Measurements from ENCODE around the gene FGFR3. TPM values are rescaled to one million over a fixed set of nuclear protein-coding genes. Genes with fewer than 3 reads are reported as not detected.

The FGFR3 gene
- total and polyA plus RNA-seq, 10 donors: 1.0 to 7.5 (median 3.5) TPM

GRCh38 chr4:1795299-1796195, 2.5 kb downstream of the FGFR3 start:
- WGBS, 5 donors: 18 to 31% (median 26%) methylated on average over 25 to 32 of the region's 32 CpGs
- H3K36me3 ChIP-seq: no peaks in the 10 kb centered on the region
- H3K4me3 ChIP-seq: peak overlapping the region; percentile 16 to 76 (median 46)
- H3K9me3 ChIP-seq: no peaks in the 10 kb centered on the region
- peaks cover 12 to 37% (median 24%) of the 10 kb centered on the region in 6 donors for H3K4me1 ChIP-seq
- TF ChIP-seq CTCF (IDR thresholded peaks at IDR 0.05 in 8 of 11, conservative IDR thresholded peaks at IDR 0.05 in 3 of 11) (no peak), POLR2A (IDR thresholded peaks at IDR 0.05) (no peak), POLR2AphosphoS5 (IDR thresholded peaks at IDR 0.05) (no peak)
- peaks cover 5 to 86% (median 51%) of the 10 kb centered on the region in 7 donors for H3K27me3 ChIP-seq (replicated peaks in 1 of 7)
- H3K27ac ChIP-seq: no peak overlapping the region
- no peak for DNase-seq
- intact Hi-C loops (cut with DNase I; ENCODE audit: low total_unique reads): no loop called here

- no peak for DNase-seq
- WGBS, 5 donors: 86 to 97% (median 93%) methylated on average over 7 to 14 of the region's 14 CpGs
- Histone ChIP-seq H3K4me1 (peaks cover 12 to 37% (median 24%) of the 10 kb centered on the region in 6 donors), H3K27ac (no peak overlapping the region), H3K36me3 (no peaks in the 10 kb centered on the region), H3K4me3 (no peak overlapping the region), H3K9me3 (no peaks in the 10 kb centered on the region), H3K27me3 (replicated peaks in 1 of 7) (peaks cover 5 to 96% (median 51%) of the 10 kb centered on the region in 7 donors)
- TF ChIP-seq CTCF (IDR thresholded peaks at IDR 0.05 in 8 of 11, conservative IDR thresholded peaks at IDR 0.05 in 3 of 11) (no peak), POLR2A (IDR thresholded peaks at IDR 0.05) (no peak), POLR2AphosphoS5 (IDR thresholded peaks at IDR 0.05) (no peak)
- intact Hi-C loops (cut with DNase I; ENCODE audit: low total_unique reads): no loop called here
These were observed 3.6 kb downstream of the FGFR3 start for GRCh38 chr4:1796486-1797204.

- Histone ChIP-seq H3K27ac (no peak overlapping the region), H3K27me3 (replicated peaks in 1 of 7) (peaks cover 5 to 90% (median 51%) of the 10 kb centered on the region in 7 donors), H3K36me3 (no peaks in the 10 kb centered on the region), H3K4me1 (peaks cover 12 to 35% (median 24%) of the 10 kb centered on the region in 6 donors), H3K4me3 (no peak overlapping the region), H3K9me3 (no peaks in the 10 kb centered on the region)
- no peak for DNase-seq
- TF ChIP-seq POLR2AphosphoS5 (IDR thresholded peaks at IDR 0.05) (no peak), CTCF (IDR thresholded peaks at IDR 0.05 in 8 of 11, conservative IDR thresholded peaks at IDR 0.05 in 3 of 11) (no peak), POLR2A (IDR thresholded peaks at IDR 0.05) (no peak)
- intact Hi-C loops (cut with DNase I; ENCODE audit: low total_unique reads): no loop called here
- 79 to 90% (median 83%) methylated on average over 2 to 16 of the region's 16 CpGs for WGBS, 5 donors
These were observed 4.3 kb downstream of the FGFR3 start for GRCh38 chr4:1797298-1797860.
